Mesodermal cell (in vitro differentiated cells): ENCODE results near the gene CR2. TPM values are rescaled to one million over a fixed set of nuclear protein-coding genes. Genes with fewer than 3 reads are reported as not detected.

Experiments
- H3K27ac ChIP-seq: 2 replicates; pipeline ENCODE4 v1.7.0; 2013; ENCODE audit warnings: mild to moderate bottlenecking, low read depth, low read length, moderate library complexity; ENCODE audit not compliant: severe bottlenecking
- H3K36me3 ChIP-seq: 2 replicates; pipeline ENCODE4 v1.7.1; 2013; ENCODE audit warnings: mild to moderate bottlenecking, low read length, moderate library complexity; ENCODE audit not compliant: control insufficient read depth, insufficient read depth
- H3K4me1 ChIP-seq: one replicate; pipeline ENCODE4 v1.7.1; 2013; ENCODE audit warnings: mild to moderate bottlenecking, low read length; ENCODE audit not compliant: insufficient read depth, control insufficient read depth, poor library complexity, severe bottlenecking
- H3K4me3 ChIP-seq: 2 replicates; pipeline ENCODE4 v1.7.0; 2013; ENCODE audit warnings: low read length, control low read depth, mild to moderate bottlenecking; ENCODE audit not compliant: insufficient read depth, poor library complexity, severe bottlenecking; ENCODE audit errors: extremely low read depth
- H3K9me3 ChIP-seq: 2 replicates; pipeline ENCODE4 v1.7.1; 2013; ENCODE audit warnings: mild to moderate bottlenecking, low read length, moderate library complexity; ENCODE audit not compliant: control insufficient read depth
- WGBS, 2 experiments: methylation state at CpG; one replicate each; pipeline ENCODE4 v1.1.5; 2013; ENCODE audit warnings: missing lambda C conversion rate in 2 of 2; ENCODE audit not compliant: insufficient coverage in 2 of 2; 5-methylcytosine and 5-hydroxymethylcytosine counted together
- polyA plus RNA-seq, 2 experiments: library from polyadenylated mRNA; stranded (reverse); fragments of 50-300 nt; gene quantifications; one replicate each; pipeline ENCODE4 v1.2.3, GENCODE V29; 2013

CR2 gene
- not detected for polyA plus RNA-seq (2013, experiment 1 of 2)
- polyA plus RNA-seq (2013, experiment 2 of 2), result not detected

GRCh38 chr1:207454046-207454964 lies at the start of gene CR2:
CR2 (plus strand) TSS chr1:207454328; CDS start chr1:207454419, 91 bp downstream.
- Histone ChIP-seq H3K4me1 (no peaks in the 10 kb centered on the region), H3K36me3 (no peaks in the 10 kb centered on the region), H3K9me3 (no peaks in the 10 kb centered on the region), H3K27ac (no peak within 1 kb of the TSS), H3K4me3 (peak within 1 kb of the TSS; percentile 15)
- 2% methylated on average over 43 to 64 of the region's 75 CpGs for WGBS, 2 experiments

GRCh38 chr1:207404849-207405525 lies 49.1 kb upstream of the CR2 start:
- Histone ChIP-seq H3K36me3 (no peaks in the 10 kb centered on the region), H3K4me3 (no peak overlapping the region), H3K4me1 (no peaks in the 10 kb centered on the region), H3K27ac (no peak overlapping the region), H3K9me3 (no peaks in the 10 kb centered on the region)
- WGBS, 2 experiments, result no CpG with 5 or more reads among the region's 6 CpGs

- Histone ChIP-seq H3K27ac (no peak overlapping the region), H3K9me3 (no peaks in the 10 kb centered on the region), H3K4me1 (no peaks in the 10 kb centered on the region), H3K4me3 (no peak overlapping the region), H3K36me3 (no peaks in the 10 kb centered on the region)
These were observed 48.3 kb upstream of the CR2 start for GRCh38 chr1:207405814-207406213.

DNA sequence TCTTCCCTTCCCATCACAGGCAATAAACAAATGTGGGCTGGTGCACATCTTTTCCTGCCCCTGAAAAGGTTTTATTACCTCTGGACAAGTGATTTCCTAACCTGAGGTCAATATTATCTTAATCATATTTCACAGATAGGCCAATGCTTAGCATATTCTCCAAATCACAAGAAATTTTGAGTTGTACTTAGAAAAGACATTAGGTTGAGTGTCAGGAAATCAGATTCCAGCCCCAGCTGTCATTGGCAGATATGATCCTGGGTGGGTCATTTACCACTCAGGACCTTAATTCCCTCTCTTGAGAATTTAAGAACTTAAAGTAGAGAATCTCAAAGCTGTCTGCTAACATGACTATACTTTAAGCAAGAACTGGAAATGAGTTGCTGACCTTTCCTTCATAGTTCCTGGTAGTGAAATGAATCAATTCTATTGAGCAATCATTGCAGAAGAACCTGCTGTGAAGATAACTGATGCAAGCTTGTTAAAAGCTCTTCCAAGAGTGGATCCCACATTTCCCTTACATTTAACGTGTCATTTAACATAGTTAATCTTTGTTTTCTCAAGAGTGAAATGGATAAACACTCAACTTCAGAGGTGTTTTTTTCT lies 46.4 kb upstream of the CR2 start:
- Histone ChIP-seq H3K4me1 (no peaks in the 10 kb centered on the region), H3K4me3 (no peak overlapping the region)
- 83% methylated on average over 1 of the region's 1 CpG; no CpG with 5 or more reads in 1 of the 2 experiments for whole genome bisulfite sequencing, 2 experiments

DNA sequence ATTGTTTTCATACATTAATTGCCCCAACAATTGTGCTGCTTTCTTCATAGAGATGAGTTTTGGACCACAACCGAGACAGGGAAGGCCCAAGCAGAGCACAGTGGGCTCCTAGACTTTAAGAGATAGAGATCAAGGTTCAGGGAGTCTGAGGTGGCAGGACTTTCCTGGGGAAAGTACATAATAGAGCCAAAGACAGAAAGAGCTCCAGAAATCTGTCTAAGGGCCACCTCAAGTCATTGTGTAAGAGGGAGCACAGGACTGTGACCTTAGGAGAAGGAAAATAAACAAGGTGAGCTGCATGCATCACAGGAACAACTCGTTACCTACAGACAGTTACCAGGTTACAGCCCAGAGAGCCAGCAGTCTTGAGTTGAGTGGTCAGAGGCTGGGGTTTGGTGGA lies 41.3 kb upstream of the CR2 start:
- no peaks in the 10 kb centered on the region for H3K9me3 ChIP-seq
- H3K27ac ChIP-seq, result no peak overlapping the region
- H3K36me3 ChIP-seq, result no peaks in the 10 kb centered on the region
- no peaks in the 10 kb centered on the region for H3K4me1 ChIP-seq
- 83 to 100% methylated on average over 2 of the region's 2 CpGs for WGBS, 2 experiments
- H3K4me3 ChIP-seq, result no peak overlapping the region

More for the DNA sequence above, 46.4 kb upstream of the CR2 start:
- H3K27ac ChIP-seq, result no peak overlapping the region
- no peaks in the 10 kb centered on the region for H3K9me3 ChIP-seq
- no peaks in the 10 kb centered on the region for H3K36me3 ChIP-seq

GRCh38 chr1:207414606-207415108 lies 39.5 kb upstream of the CR2 start:
- H3K36me3 ChIP-seq, result no peaks in the 10 kb centered on the region

DNA sequence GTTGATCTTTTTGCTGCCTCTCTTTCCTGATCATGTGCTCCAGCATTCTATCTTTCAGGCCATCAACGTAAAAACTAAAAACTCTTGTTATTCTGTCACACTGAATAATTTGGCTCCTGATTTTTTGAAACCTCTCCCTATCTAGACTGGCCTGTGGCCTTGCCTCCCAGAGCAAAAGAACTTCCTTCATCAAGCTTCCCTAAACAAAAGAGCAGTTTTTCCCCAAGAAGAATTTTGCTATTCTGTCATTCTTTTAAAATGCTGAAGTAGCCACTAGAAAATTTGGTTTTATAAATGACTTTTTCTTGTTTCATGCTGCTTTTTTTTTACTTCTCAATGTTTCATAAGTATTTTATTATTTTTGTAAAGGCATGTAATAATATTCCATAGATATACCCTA lies 37.1 kb upstream of the CR2 start:
- 83 to 86% methylated on average over 1 of the region's 1 CpG for WGBS, 2 experiments
- H3K9me3 ChIP-seq, result no peaks in the 10 kb centered on the region
- H3K36me3 ChIP-seq, result no peaks in the 10 kb centered on the region
- H3K4me1 ChIP-seq, result no peaks in the 10 kb centered on the region
- H3K27ac ChIP-seq, result no peak overlapping the region
- no peak overlapping the region for H3K4me3 ChIP-seq

More at GRCh38 chr1:207414606-207415108, 39.5 kb upstream of the CR2 start:
- no peaks in the 10 kb centered on the region for H3K9me3 ChIP-seq
- H3K4me3 ChIP-seq, result no peak overlapping the region
- 92 to 93% methylated on average over 2 to 3 of the region's 4 CpGs for WGBS, 2 experiments
- no peaks in the 10 kb centered on the region for H3K4me1 ChIP-seq
- no peak overlapping the region for H3K27ac ChIP-seq

DNA sequence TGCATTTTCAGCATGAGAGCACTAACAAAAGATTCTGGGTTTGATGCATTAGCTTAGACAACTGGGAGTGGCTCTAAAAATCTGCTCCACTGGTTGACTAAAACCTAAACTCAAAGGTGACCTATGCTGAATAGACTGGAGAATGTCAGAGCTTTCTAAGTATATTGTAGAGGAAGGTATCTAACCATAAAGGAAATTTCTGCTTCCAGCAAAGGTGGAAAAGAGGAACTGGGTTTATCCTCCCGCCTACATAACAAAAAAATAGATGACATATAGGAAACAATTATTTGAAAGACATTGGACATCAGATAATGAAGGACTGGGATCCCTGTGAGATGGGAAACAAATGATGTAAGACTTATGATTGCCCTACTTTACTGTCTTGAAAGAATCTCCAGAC lies 35.8 kb upstream of the CR2 start:
- WGBS, 2 experiments, result no CpG with 5 or more reads among the region's 1 CpG
- H3K4me1 ChIP-seq, result no peaks in the 10 kb centered on the region

GRCh38 chr1:207420109-207420508 lies 34.0 kb upstream of the CR2 start:
- H3K4me1 ChIP-seq, result no peaks in the 10 kb centered on the region
- no peaks in the 10 kb centered on the region for H3K36me3 ChIP-seq
- no peaks in the 10 kb centered on the region for H3K9me3 ChIP-seq
- 71% methylated on average over 1 of the region's 1 CpG; no CpG with 5 or more reads in 1 of the 2 experiments for WGBS, 2 experiments
- H3K4me3 ChIP-seq, result no peak overlapping the region
- H3K27ac ChIP-seq, result no peak overlapping the region

More for the DNA sequence above, 35.8 kb upstream of the CR2 start:
- H3K36me3 ChIP-seq, result no peaks in the 10 kb centered on the region
- H3K27ac ChIP-seq, result no peak overlapping the region
- H3K9me3 ChIP-seq, result no peaks in the 10 kb centered on the region
- no peak overlapping the region for H3K4me3 ChIP-seq

DNA sequence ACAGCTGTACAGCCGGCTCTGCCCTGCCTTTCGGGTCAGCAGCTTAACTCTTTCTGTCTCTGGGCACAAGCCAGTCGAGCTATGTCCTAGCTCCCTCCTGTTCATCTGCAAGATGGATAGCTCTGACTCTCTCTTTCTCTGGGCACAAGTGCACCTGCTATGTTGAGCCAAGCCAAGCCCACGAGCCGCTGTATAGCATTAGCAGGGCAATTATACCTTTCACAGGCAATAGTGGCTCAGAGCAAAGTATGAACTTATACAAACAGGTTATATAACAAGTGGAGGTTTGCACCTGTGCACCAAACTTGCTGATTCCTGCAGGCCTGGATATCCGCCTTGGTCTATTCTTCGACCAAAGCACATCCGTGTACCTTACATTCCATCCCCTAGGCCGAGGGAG lies 33.0 kb upstream of the CR2 start:
- Histone ChIP-seq H3K4me1 (no peaks in the 10 kb centered on the region), H3K9me3 (no peaks in the 10 kb centered on the region), H3K27ac (no peak overlapping the region), H3K36me3 (no peaks in the 10 kb centered on the region), H3K4me3 (no peak overlapping the region)
- 86 to 88% methylated on average over 7 to 8 of the region's 9 CpGs for WGBS, 2 experiments
